HTR-8/SVneo (cell line): ENCODE results near the gene CSK.

Source experiments
- DNase-seq: peaks from one replicate; pipeline ENCODE4 v3.0.0; 2011; ENCODE audit warnings: low spot score, mixed read lengths; ENCODE audit not compliant: insufficient read length
- FAIRE-seq: peaks from 2 replicates; lab custom pipeline; 2011; peaks lifted over from hg19 to GRCh38; lab: Jason Lieb, UNC

Gene CSK

GRCh38 chr15:74838746-74839525, 57.1 kb downstream of the CSK start:
- DNase-seq (no peak), FAIRE-seq (no peak)

- FAIRE-seq (no peak), DNase-seq (no peak)
These were observed 57.9 kb downstream of the CSK start for GRCh38 chr15:74839526-74840395.

- no peak for FAIRE-seq
- DNase-seq: no peak
These were observed 59.2 kb downstream of the CSK start for GRCh38 chr15:74840851-74841775.

GRCh38 chr15:74841891-74842373, 60.1 kb downstream of the CSK start:
- no peak for DNase-seq
- FAIRE-seq: no peak

- FAIRE-seq (no peak), DNase-seq (peak; percentile 86)
These were observed 60.9 kb downstream of the CSK start, which contains the start of gene ULK3 for GRCh38 chr15:74842581-74843444. Gene ULK3, minus strand, starts transcription at chr15:74843156. Its CDS starts 51 bp downstream, at chr15:74843105.

GRCh38 chr15:74843445-74843828, 61.6 kb downstream of the CSK start:
- DNase-seq: no peak
- FAIRE-seq: no peak

- FAIRE-seq (no peak), DNase-seq (no peak)
These were observed 62.0 kb downstream of the CSK start for GRCh38 chr15:74843891-74844299.

GRCh38 chr15:74844319-74845207, 62.7 kb downstream of the CSK start:
- FAIRE-seq: no peak
- DNase-seq: no peak

- no peak for FAIRE-seq
- DNase-seq: no peak
These were observed 63.3 kb downstream of the CSK start for GRCh38 chr15:74845208-74845568.

- DNase-seq: no peak
- no peak for FAIRE-seq
These were observed 63.7 kb downstream of the CSK start for GRCh38 chr15:74845581-74845980.

- DNase-seq (no peak), FAIRE-seq (no peak)
These were observed 65.6 kb downstream of the CSK start for GRCh38 chr15:74847432-74847831.

- FAIRE-seq: no peak
- no peak for DNase-seq
These were observed 68.5 kb downstream of the CSK start for GRCh38 chr15:74850393-74850792.

GRCh38 chr15:74851960-74852359, 70.1 kb downstream of the CSK start:
- DNase-seq (no peak), FAIRE-seq (no peak)
